WTC11 (cell line): ENCODE measurements around the gene RPS16. TPM values are rescaled to one million over a fixed set of nuclear protein-coding genes. Genes with fewer than 3 reads are reported as not detected.
A peak's percentile ranks its signal among the peaks of the same experiment; 100 is the strongest.

Experiments
- ATAC-seq: fragments of 200-7000 bp; cut with Tn5 transposase; 2 replicates; pipeline ENCODE4 v1.10.0; 2021; ENCODE audit warnings: mild to moderate bottlenecking, moderate library complexity
- CTCF ChIA-PET: fragments of 300-600 bp; sonication (Branson Sonifier 250); formaldehyde crosslinking; loops from one replicate; lab custom pipeline; 2021; ENCODE audit warnings: antibody characterized with exemption; lab: Charles Lee
- POLR2A ChIA-PET: fragments of 350-600 bp; sonication (Branson Sonifier 250); formaldehyde crosslinking; loops from one replicate; lab custom pipeline; 2021; ENCODE audit warnings: antibody characterized with exemption; lab: Charles Lee
- DNase-seq: peaks from one replicate; pipeline ENCODE4 v3.0.0; 2021; ENCODE audit warnings: low spot score
- H3K27ac Mint-ChIP-seq: 2 replicates; pipeline ENCODE4 v1.8.0; 2021; ENCODE audit warnings: mixed read lengths
- H3K27me3 Mint-ChIP-seq: 2 replicates; pipeline ENCODE4 v1.8.0; 2021; ENCODE audit warnings: low read depth, mild to moderate bottlenecking, moderate library complexity, mixed read lengths
- H3K36me3 Mint-ChIP-seq: 2 replicates; pipeline ENCODE4 v1.8.0; 2021; ENCODE audit warnings: mixed read lengths
- H3K4me1 Mint-ChIP-seq: 2 replicates; pipeline ENCODE4 v1.8.0; 2022; ENCODE audit warnings: mixed read lengths
- H3K4me3 Mint-ChIP-seq: 2 replicates; pipeline ENCODE4 v1.8.0; 2021; ENCODE audit warnings: mild to moderate bottlenecking, moderate library complexity, mixed read lengths
- H3K9me3 Mint-ChIP-seq: 2 replicates; pipeline ENCODE4 v1.8.0; 2021; ENCODE audit warnings: mixed read lengths
- JAZF1 ChIP-seq: fragments of 250-450 bp; sonication (Bioruptor Pico); IDR thresholded peaks from 2 replicates; pipeline ENCODE4 v1.9.0; 2021; ENCODE audit warnings: moderate library complexity, mild to moderate bottlenecking, inconsistent platforms
- ZNF138 ChIP-seq: sonication (generic); formaldehyde crosslinking; conservative IDR thresholded peaks from 2 replicates; pipeline ENCODE4 v1.8.1; 2022; ENCODE audit warnings: mild to moderate bottlenecking, moderate library complexity, missing genetic modification reagents
- microRNA-seq: library from miRNA; unstranded; fragments of <30 nt; microRNA quantifications from one replicate; pipeline ENCODE4 v1.2.0, GENCODE V29; 2022; ENCODE audit warnings: borderline number of aligned reads
- total RNA-seq: library from RNA; stranded (reverse); gene quantifications from 3 replicates; pipeline ENCODE4 v1.2.3, GENCODE V29; 2021

Gene RPS16
- total RNA-seq, 1 experiment from 2014 or later = 2,962 TPM

GRCh38 chr19:39384839-39385568, 50.7 kb downstream of the RPS16 start:
- H3K27me3 Mint-ChIP-seq = no peaks in the 10 kb centered on the region; the same call in 1 of the 2 replicates
- ATAC-seq (peak; percentile 16; the same call in 1 of the 2 replicates), DNase-seq (no peak)
- no peaks in the 10 kb centered on the region for H3K9me3 Mint-ChIP-seq
- TF ChIP-seq ZNF138 = no peak
- no peak for TF ChIP-seq JAZF1 (CRISPR knock-in tag)
- CTCF ChIA-PET = interaction anchor here (0.7 kb wide), 1 partner anchor 13 kb away, joined by 4 read pairs; no protein-coding TSS in a partner anchor
- H3K36me3 Mint-ChIP-seq = peaks cover 72% of the 10 kb centered on the region
- H3K4me1 Mint-ChIP-seq = peaks cover 8% of the 10 kb centered on the region
- no peak overlapping the region for H3K27ac Mint-ChIP-seq
- no peak overlapping the region for H3K4me3 Mint-ChIP-seq
- POLR2A ChIA-PET = interaction anchor here (1.2 kb wide), 1 partner anchor 51 kb away, joined by 3 read pairs; the partner anchor contains the start of gene RPS16

Small RNA genes lying within 50 kb of the gene (microRNA-seq; reads per million reads assigned to microRNA genes)
- not detected for gene MIR4530

Other genes with a start within 250 kb of the RPS16 start
- gene NCCRP1, start 239.0 kb downstream of the RPS16 start, total RNA-seq = 2.0 to 2.5 TPM (median 2.2 TPM) in 3 replicates
- 0.37 to 1.1 TPM (median 0.77 TPM) in 3 replicates for gene SYCN, start 231.7 kb downstream of the RPS16 start, total RNA-seq
- gene IFNL3, start 190.9 kb downstream of the RPS16 start, total RNA-seq = not detected in 3 replicates
- gene IFNL4, start 187.1 kb downstream of the RPS16 start, total RNA-seq = not detected in 3 replicates
- not detected in 3 replicates for gene IFNL2, start 167.6 kb downstream of the RPS16 start, total RNA-seq
- not detected in 3 replicates for gene IFNL1, start 139.5 kb downstream of the RPS16 start, total RNA-seq
- 7.1 to 8.5 TPM (median 8.1 TPM) in 3 replicates for gene LRFN1, start 115.1 kb downstream of the RPS16 start, total RNA-seq
- gene GMFG, start 99.9 kb downstream of the RPS16 start, total RNA-seq = 0.96 to 1.8 TPM (median 1.4 TPM) in 3 replicates
- gene SAMD4B, start 93.5 kb downstream of the RPS16 start, total RNA-seq = 148 to 164 TPM (median 150 TPM) in 3 replicates
- gene PAF1, start 44.8 kb downstream of the RPS16 start, total RNA-seq = 27.8 to 34.4 TPM (median 29.4 TPM) in 3 replicates
- gene MED29, start 44.6 kb downstream of the RPS16 start, total RNA-seq = 37.6 to 42.9 TPM (median 39.4 TPM) in 3 replicates
- gene ZFP36, start 29.1 kb downstream of the RPS16 start, total RNA-seq = 17.3 to 22.2 TPM (median 18.4 TPM) in 3 replicates
- 62.3 to 72.0 TPM (median 63.6 TPM) in 3 replicates for gene PLEKHG2, start 23.3 kb downstream of the RPS16 start, total RNA-seq
- gene SUPT5H, start 9.6 kb upstream of the RPS16 start, total RNA-seq = 109 to 135 TPM (median 110 TPM) in 3 replicates
- gene TIMM50, start 44.9 kb upstream of the RPS16 start, total RNA-seq = 136 to 154 TPM (median 137 TPM) in 3 replicates
- gene DLL3, start 63.0 kb upstream of the RPS16 start, total RNA-seq = 16.4 to 23.9 TPM (median 21.6 TPM) in 3 replicates
- 12.6 to 15.4 TPM (median 15.1 TPM) in 3 replicates for gene SELENOV, start 79.2 kb upstream of the RPS16 start, total RNA-seq
- gene EID2B, start 96.9 kb upstream of the RPS16 start, total RNA-seq = 2.7 to 3.6 TPM (median 2.7 TPM) in 3 replicates
- 21.5 to 24.0 TPM (median 23.7 TPM) in 3 replicates for gene EID2, start 104.2 kb upstream of the RPS16 start, total RNA-seq
- gene LGALS13, start 166.6 kb upstream of the RPS16 start, total RNA-seq = not detected in 3 replicates
- not detected in 3 replicates for gene LGALS16, start 220.0 kb upstream of the RPS16 start, total RNA-seq